ENCODE results near the gene TMPRSS11A.

Gene TMPRSS11A

GRCh38 chr4:67911141-67911540 is 52.2 kb downstream of the TMPRSS11A start:
- no peak for DNase-seq

DNA sequence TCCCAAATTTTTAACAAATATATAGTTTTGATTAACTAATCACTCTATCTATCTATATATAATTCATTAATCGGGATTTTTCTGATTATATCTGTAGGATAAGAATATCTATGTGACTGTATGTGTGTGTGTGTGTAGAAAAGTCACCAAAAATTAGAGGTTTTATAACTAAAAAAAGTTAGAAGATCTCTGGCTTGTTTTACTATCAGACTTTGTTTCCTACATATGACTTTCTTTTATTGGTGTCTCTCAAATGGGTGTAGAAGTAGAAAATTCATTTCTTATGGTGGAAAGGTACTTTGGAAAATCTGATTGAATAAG is 52.7 kb downstream of the TMPRSS11A start:
- no peak for DNase-seq

DNA sequence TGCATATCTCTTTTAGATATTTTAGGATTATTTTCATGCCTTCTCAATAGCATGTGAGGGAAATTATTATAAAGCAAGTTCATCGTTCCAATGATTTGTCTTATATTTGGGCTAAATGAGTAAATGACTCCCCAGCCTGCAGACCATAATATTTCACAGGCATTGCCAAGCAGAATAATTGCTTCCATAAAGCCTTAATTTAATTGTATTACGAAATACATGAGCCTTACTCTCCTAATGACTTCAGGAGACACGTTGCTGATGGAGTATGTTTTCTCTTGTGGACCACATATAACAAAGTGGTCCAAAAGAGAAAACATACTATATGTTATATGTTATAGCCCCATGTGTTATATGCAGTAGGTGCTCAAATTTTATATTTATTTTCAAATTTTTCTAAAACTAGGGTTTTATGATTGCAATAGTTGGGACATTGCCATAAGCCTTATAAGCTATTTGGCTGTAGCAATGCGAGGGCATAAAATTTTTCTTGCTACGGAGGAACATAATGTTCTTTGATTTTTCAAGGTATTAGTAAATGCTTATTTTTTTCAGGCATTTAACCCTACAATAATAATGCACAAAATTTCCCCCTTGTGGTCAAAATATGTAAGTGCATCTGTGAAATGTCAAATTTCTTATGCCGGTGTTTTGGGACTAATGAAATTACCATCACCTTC is 53.2 kb downstream of the TMPRSS11A start:
- no peak for DNase-seq

- DNase-seq: no peak
Measured at GRCh38 chr4:67907650-67908049, 55.6 kb downstream of the TMPRSS11A start.

- no peak for DNase-seq
Measured at GRCh38 chr4:67899096-67899495, 64.2 kb downstream of the TMPRSS11A start.

GRCh38 chr4:67897686-67898085 is 65.6 kb downstream of the TMPRSS11A start:
- DNase-seq: no peak

GRCh38 chr4:67896421-67897065 is 66.8 kb downstream of the TMPRSS11A start:
- no peak for DNase-seq

- DNase-seq: no peak
Measured at GRCh38 chr4:67894659-67895058, 68.6 kb downstream of the TMPRSS11A start.

DNA sequence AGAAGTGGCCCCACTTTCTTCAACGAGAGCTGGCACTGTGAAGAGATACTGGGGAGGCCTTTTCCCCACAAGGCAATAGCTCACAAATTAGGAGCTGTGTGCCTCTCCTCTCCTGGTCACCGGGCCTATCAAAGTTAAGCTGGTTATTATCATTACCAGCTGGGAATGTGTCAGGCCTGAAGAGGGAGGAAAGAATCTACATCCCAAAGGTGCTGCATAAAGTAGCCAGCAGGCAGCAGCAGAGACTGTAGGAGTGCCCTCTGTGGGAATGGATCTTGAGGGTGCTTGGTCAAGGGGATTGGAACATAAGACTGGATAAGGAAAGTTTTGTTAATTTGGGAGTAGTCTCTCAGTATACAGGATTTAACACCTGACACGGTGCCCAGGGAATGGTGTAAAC is 70.4 kb downstream of the TMPRSS11A start:
- no peak for DNase-seq

DNA sequence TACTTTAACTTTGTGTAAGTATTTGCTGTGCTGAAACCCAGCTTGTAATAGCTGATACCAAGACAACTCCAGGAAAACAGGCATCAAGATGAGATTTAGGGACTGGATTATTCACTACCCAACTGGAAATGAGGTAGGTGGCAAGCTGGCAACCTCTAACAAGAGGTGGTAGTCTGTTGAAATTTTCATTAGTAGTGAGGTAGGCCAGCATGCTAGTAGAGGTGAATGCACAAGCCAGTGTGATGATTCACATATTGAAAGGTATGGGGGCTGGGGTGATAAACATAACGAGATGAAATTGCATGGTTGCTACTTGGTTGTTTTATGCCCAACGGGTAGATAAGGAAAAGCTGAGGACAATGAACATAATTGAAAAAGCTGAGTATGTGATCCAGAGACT is 71.0 kb downstream of the TMPRSS11A start:
- no peak for DNase-seq

- no peak for DNase-seq
Measured at GRCh38 chr4:67891645-67892044, 71.6 kb downstream of the TMPRSS11A start.

GRCh38 chr4:67886281-67886680 is 77.0 kb downstream of the TMPRSS11A start:
- no peak for DNase-seq

DNA sequence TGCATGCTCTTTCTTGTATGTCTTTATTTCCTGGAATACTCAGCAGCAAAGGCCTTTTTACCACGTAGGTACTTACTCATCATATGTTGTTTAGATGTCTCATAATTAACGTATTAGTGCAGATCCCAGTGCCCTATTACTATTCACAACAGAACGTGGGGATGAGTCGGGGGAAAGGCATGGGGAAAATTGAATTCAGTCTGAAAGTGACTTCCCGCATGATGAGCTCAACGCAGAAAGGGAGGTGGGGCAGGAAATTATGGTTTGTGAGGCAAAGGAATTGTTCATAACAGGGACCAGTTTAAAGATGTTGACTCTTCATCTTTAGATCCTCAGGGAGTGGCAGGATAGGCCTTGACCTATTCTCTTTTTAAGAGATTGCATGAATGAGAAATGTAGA is 77.5 kb downstream of the TMPRSS11A start:
- no peak for DNase-seq

DNA sequence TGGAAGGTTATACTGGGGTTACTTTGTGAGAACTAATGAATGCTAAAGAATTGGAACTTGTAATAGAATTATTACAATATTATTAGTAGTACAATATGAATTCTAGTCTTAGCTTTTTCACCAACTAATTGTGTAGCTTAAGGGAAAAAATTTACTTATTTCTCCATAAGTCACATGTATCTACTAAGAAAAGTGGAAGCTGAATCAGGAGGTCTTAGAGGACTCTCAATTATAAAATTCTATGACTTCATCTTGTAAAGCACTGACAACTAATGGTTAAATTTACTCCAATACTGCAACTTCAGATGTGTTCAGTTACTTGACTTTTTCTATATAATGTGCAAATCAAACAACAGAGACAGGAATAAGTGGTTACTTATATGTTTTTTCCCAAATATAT is 78.6 kb downstream of the TMPRSS11A start:
- DNase-seq: no peak

- no peak for DNase-seq
Measured at GRCh38 chr4:67883902-67884301, 79.4 kb downstream of the TMPRSS11A start, which contains the start of gene TMPRSS11D. TSS of gene TMPRSS11D (minus strand) at chr4:67884002. CDS start at chr4:67883933, 69 bp downstream.

DNA sequence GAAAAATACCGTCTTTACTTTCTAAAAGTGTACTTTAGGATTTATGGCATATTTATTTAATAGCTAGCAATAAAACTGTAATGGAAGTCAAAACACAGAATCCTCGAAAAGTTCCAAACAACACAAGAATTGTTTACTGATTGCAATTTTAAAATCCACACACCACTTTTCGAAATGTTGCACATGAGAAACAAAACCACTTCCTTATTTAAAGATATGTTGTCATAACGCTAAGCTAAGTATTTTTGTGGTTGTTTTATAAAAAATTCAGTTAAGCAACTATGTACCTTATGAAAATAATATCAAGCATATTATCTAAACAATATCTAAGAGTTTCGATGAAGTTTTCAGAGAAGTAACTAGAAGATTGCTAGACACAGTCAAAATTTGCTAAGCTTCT is 79.8 kb downstream of the TMPRSS11A start:
- no peak for DNase-seq

- no peak for DNase-seq
Measured at GRCh38 chr4:67880866-67881610, 82.3 kb downstream of the TMPRSS11A start.

GRCh38 chr4:67879486-67879885 is 83.8 kb downstream of the TMPRSS11A start:
- no peak for DNase-seq

GRCh38 chr4:67877086-67877485 is 86.2 kb downstream of the TMPRSS11A start:
- no peak for DNase-seq

- DNase-seq: no peak
Measured at GRCh38 chr4:67874986-67875385, 88.3 kb downstream of the TMPRSS11A start.

DNA sequence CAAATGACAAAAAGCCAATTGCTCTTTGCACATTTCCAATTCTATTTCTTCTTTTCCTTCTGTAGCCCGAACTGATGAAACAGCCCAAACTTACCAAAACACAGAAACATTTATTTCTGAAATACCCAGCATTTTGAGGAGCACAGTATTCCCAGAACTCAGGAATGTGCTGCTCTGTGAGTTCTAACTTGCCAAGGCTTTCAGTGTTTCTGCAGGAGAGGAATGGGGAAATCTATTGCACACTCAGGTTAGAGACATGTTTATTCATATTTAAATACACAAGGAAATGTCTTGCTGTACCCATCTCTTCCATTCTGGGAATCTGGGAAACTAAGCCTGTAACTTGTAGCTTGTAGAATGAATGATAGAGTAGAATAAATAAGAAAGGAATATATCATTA is 90.2 kb downstream of the TMPRSS11A start:
- DNase-seq: no peak

DNA sequence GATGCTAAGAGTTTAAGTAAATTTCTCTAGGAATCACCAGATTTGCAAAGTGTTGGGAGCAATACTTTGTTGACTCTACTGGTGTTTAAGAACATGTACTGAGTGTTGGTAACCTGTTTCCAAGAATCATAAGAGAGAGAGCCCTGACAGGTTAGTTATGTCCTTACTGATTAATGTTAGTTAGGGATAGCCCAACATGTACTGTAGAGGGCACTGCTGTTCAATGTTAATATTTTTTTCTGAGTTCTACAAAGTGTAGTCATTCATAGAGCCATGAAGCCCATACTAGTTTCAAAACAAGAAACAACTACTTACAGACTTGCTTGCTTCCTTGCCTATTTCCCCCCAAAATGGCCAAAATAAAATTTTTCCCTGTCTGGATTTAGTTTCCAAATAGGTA is 91.4 kb downstream of the TMPRSS11A start:
- DNase-seq: no peak

DNA sequence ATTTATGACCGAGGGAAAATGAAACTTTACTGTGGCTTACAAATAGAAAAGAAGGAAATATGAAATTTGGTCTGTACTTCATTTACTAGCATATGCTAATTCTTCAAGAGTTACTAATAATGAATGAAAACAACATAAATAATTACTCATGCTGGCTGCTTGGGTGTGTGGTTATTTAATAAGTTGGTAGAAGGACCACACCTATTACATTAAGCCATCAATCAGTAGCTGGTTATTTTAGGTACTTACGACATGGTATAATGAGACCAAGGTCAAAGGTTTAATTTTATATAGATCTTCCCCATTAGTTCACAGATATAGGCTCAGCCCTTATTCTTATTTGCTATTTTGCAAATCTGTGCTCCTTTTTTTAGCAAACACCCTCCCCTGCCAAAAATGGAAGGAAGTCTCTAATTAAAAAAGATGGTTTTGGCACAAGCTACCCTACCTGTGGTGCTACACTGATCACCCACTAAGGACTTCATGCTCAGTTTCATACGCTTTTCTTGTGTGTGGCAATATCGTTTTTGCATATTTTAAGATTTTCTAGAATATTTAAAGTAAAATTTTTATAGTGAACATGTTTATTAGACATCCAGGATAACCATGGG is 93.6 kb downstream of the TMPRSS11A start:
- DNase-seq: no peak

DNA sequence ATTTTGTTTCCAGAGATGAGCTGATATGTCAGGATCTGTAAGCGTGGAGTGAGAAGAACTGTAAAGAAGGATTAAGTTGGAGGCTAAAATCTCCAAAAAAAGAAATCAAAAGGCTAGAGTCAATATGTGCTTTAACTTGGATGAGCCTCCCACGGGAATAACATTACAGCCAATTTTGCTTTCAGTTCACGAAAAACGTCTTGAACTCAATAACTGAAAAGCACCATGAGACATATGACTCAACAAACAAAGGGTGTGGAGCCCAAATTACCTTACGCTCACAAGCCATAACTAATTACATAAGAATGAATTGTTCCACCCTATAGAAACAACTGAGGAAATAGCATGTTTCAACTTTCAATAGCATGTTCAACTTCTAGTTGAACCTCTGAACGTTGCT is 101.8 kb downstream of the TMPRSS11A start:
- DNase-seq: no peak

All from CD4-positive, alpha-beta T cell treated with Interleukin-17A for 4 hours (primary cell).